ENCODE data around the gene ACTN2.

ACTN2 gene

GRCh38 chr1:236809148-236809547, 122.8 kb downstream of the ACTN2 start:
- peaks cover 4 to 99% of the 10 kb centered on the region in 2 donors for H3K36me3 ChIP-seq (replicated peaks in 1 of 2; ENCODE audit: control insufficient read depth in 2 of 2, insufficient read depth in 2 of 2, low read length in 2 of 2)
- H2BK5ac ChIP-seq (ENCODE audit: low read length), result no peak overlapping the region
- no peak overlapping the region for H3K9ac ChIP-seq (ENCODE audit: low read depth, low read length, poor library complexity)
- no peak for DNase-seq (ENCODE audit: low spot score)
- H4K8ac ChIP-seq (ENCODE audit: low read depth, low read length), result no peak overlapping the region
- no peak overlapping the region for H4K91ac ChIP-seq (ENCODE audit: low read depth, low read length, poor library complexity)
- no peak overlapping the region for H2BK12ac ChIP-seq (ENCODE audit: low read length)
- H2AK5ac ChIP-seq (ENCODE audit: low read depth, low read length), result no peak overlapping the region
- H3K79me1 ChIP-seq (ENCODE audit: low read depth, low read length), result no peaks in the 10 kb centered on the region
- H2AFZ ChIP-seq (ENCODE audit: low read length), result no peak overlapping the region
- H2BK120ac ChIP-seq (ENCODE audit: low read depth, low read length), result no peak overlapping the region
- H3K9me3 ChIP-seq (replicated peaks in 1 of 2; ENCODE audit: control insufficient read depth in 2 of 2, insufficient read depth in 1 of 2, low read depth in 1 of 2, low read length in 2 of 2), result no peaks in the 10 kb centered on the region
- no peak overlapping the region for H3K4me2 ChIP-seq (ENCODE audit: insufficient read depth, low read length, poor library complexity, severe bottlenecking)
- H3K4me3 ChIP-seq (ENCODE audit: low read length in 2 of 2), result no peak overlapping the region
- H3K4ac ChIP-seq (ENCODE audit: low read length), result no peak overlapping the region
- no CpG with 5 or more reads among the region's 1 CpG for whole genome bisulfite sequencing, 2 donors (ENCODE audit: extremely low coverage in 2 of 2, insufficient read length in 2 of 2, insufficient replicate concordance in 1 of 2)
- no peak overlapping the region for H3K23ac ChIP-seq (ENCODE audit: low read depth, low read length, poor library complexity)
- no peaks in the 10 kb centered on the region for H3K27me3 ChIP-seq (ENCODE audit: control insufficient read depth in 3 of 3, insufficient read depth in 3 of 3, low read depth in 1 of 3, low read length in 3 of 3)
- H2BK15ac ChIP-seq (ENCODE audit: low read length), result no peak overlapping the region
- H3K4me1 ChIP-seq (ENCODE audit: control insufficient read depth in 2 of 2, insufficient read depth in 1 of 2, low read depth in 1 of 2, low read length in 2 of 2), result no peaks in the 10 kb centered on the region
- H3K27ac ChIP-seq (replicated peaks; ENCODE audit: low read length), result no peak overlapping the region
- H3K14ac ChIP-seq (ENCODE audit: low read length), result no peak overlapping the region
- H3K18ac ChIP-seq (ENCODE audit: low read length), result no peak overlapping the region

GRCh38 chr1:236810018-236810417, 123.7 kb downstream of the ACTN2 start:
- Histone ChIP-seq H3K14ac (ENCODE audit: low read length) (no peak overlapping the region), H3K4me2 (ENCODE audit: insufficient read depth, low read length, poor library complexity, severe bottlenecking) (no peak overlapping the region), H3K23ac (ENCODE audit: low read depth, low read length, poor library complexity) (no peak overlapping the region), H3K27me3 (ENCODE audit: control insufficient read depth in 3 of 3, insufficient read depth in 3 of 3, low read depth in 1 of 3, low read length in 3 of 3) (no peaks in the 10 kb centered on the region), H3K36me3 (replicated peaks in 1 of 2; ENCODE audit: control insufficient read depth in 2 of 2, insufficient read depth in 2 of 2, low read length in 2 of 2) (peaks cover 4 to 99% of the 10 kb centered on the region in 2 donors), H3K4ac (ENCODE audit: low read length) (no peak overlapping the region), H2BK15ac (ENCODE audit: low read length) (no peak overlapping the region), H3K4me3 (ENCODE audit: low read length in 2 of 2) (no peak overlapping the region), H3K9ac (ENCODE audit: low read depth, low read length, poor library complexity) (no peak overlapping the region), H2BK5ac (ENCODE audit: low read length) (no peak overlapping the region), H3K79me1 (ENCODE audit: low read depth, low read length) (no peaks in the 10 kb centered on the region), H3K27ac (replicated peaks; ENCODE audit: low read length) (no peak overlapping the region), H2AK5ac (ENCODE audit: low read depth, low read length) (no peak overlapping the region), H2BK120ac (ENCODE audit: low read depth, low read length) (no peak overlapping the region), H2BK12ac (ENCODE audit: low read length) (no peak overlapping the region), H3K9me3 (replicated peaks in 1 of 2; ENCODE audit: control insufficient read depth in 2 of 2, insufficient read depth in 1 of 2, low read depth in 1 of 2, low read length in 2 of 2) (no peaks in the 10 kb centered on the region), H4K8ac (ENCODE audit: low read depth, low read length) (no peak overlapping the region), H4K91ac (ENCODE audit: low read depth, low read length, poor library complexity) (no peak overlapping the region), H2AFZ (ENCODE audit: low read length) (no peak overlapping the region), H3K18ac (ENCODE audit: low read length) (no peak overlapping the region), H3K4me1 (ENCODE audit: control insufficient read depth in 2 of 2, insufficient read depth in 1 of 2, low read depth in 1 of 2, low read length in 2 of 2) (no peaks in the 10 kb centered on the region)
- DNase-seq (ENCODE audit: low spot score), result no peak
- no CpG with 5 or more reads among the region's 3 CpGs for WGBS, 2 donors (ENCODE audit: extremely low coverage in 2 of 2, insufficient read length in 2 of 2, insufficient replicate concordance in 1 of 2)

GRCh38 chr1:236812334-236813030, 126.2 kb downstream of the ACTN2 start:
- H3K36me3 ChIP-seq (replicated peaks in 1 of 2; ENCODE audit: control insufficient read depth in 2 of 2, insufficient read depth in 2 of 2, low read length in 2 of 2), result peaks cover 10 to 100% of the 10 kb centered on the region in 2 donors
- no peaks in the 10 kb centered on the region for H3K9me3 ChIP-seq (replicated peaks in 1 of 2; ENCODE audit: control insufficient read depth in 2 of 2, insufficient read depth in 1 of 2, low read depth in 1 of 2, low read length in 2 of 2)
- no peak overlapping the region for H3K18ac ChIP-seq (ENCODE audit: low read length)
- no peak overlapping the region for H2BK5ac ChIP-seq (ENCODE audit: low read length)
- no peak overlapping the region for H2BK120ac ChIP-seq (ENCODE audit: low read depth, low read length)
- no peak overlapping the region for H4K8ac ChIP-seq (ENCODE audit: low read depth, low read length)
- H4K91ac ChIP-seq (ENCODE audit: low read depth, low read length, poor library complexity), result no peak overlapping the region
- no peak overlapping the region for H2AK5ac ChIP-seq (ENCODE audit: low read depth, low read length)
- no peak overlapping the region for H3K14ac ChIP-seq (ENCODE audit: low read length)
- H3K4me3 ChIP-seq (ENCODE audit: low read length in 2 of 2), result no peak overlapping the region
- no peak overlapping the region for H3K23ac ChIP-seq (ENCODE audit: low read depth, low read length, poor library complexity)
- H3K4me2 ChIP-seq (ENCODE audit: insufficient read depth, low read length, poor library complexity, severe bottlenecking), result no peak overlapping the region
- no peak overlapping the region for H2AFZ ChIP-seq (ENCODE audit: low read length)
- no peak overlapping the region for H3K27ac ChIP-seq (replicated peaks; ENCODE audit: low read length)
- no CpG with 5 or more reads among the region's 5 CpGs for WGBS, 2 donors (ENCODE audit: extremely low coverage in 2 of 2, insufficient read length in 2 of 2, insufficient replicate concordance in 1 of 2)
- H3K4me1 ChIP-seq (ENCODE audit: control insufficient read depth in 2 of 2, insufficient read depth in 1 of 2, low read depth in 1 of 2, low read length in 2 of 2), result no peaks in the 10 kb centered on the region
- H2BK15ac ChIP-seq (ENCODE audit: low read length), result no peak overlapping the region
- no peak for DNase-seq (ENCODE audit: low spot score)
- H3K9ac ChIP-seq (ENCODE audit: low read depth, low read length, poor library complexity), result no peak overlapping the region
- no peak overlapping the region for H2BK12ac ChIP-seq (ENCODE audit: low read length)
- no peaks in the 10 kb centered on the region for H3K27me3 ChIP-seq (ENCODE audit: control insufficient read depth in 3 of 3, insufficient read depth in 3 of 3, low read depth in 1 of 3, low read length in 3 of 3)
- H3K79me1 ChIP-seq (ENCODE audit: low read depth, low read length), result no peaks in the 10 kb centered on the region
- no peak overlapping the region for H3K4ac ChIP-seq (ENCODE audit: low read length)
